ENCODE results near the gene FSTL4. TPM values are rescaled to one million over a fixed set of nuclear protein-coding genes. Genes with fewer than 3 reads are reported as not detected.
A peak's percentile ranks its signal among the peaks of the same experiment; 100 is the strongest.

The FSTL4 gene
- total and polyA plus RNA-seq, 2 of the 4 experiments (the other 2 are of a cell fraction), result 0.18 TPM; not detected in 1

DNA sequence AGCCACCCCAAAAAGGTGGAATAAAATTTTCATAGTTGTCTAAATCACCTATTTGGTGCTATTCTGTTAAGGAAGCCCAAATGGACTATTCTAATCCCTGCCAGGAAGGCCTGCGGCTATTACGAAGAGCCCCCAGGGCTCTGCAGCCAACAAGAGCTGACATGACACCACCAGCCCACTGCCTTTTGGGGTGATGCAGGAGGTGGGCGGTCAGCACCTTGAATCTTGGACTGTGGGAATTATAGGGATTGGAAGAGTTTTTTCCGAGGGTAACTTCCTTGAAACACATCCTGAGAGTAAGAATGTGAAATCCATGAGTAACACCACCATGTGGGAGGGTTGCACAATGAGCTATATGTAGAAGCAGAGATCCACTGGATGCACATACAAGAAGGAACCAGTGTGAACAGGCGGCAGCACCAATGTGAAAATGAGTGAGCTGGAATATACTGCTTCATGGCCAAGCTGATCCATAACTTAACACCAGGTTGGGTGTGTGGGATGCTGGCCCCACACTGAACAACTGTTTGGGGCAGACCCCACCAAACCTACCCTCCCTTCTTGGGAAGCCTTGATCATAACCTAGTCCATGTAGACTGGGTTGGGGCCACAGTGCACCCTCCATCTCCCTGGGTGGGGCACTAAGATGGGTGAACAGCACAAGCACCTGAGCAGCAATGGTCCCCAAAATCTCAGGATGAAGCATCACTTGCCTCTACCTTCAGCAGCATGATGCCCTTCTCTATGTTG, 239.0 kb downstream of the FSTL4 start:
- Histone ChIP-seq H3K27me3 (ENCODE audit: control insufficient read depth, insufficient read depth, low read length) (peaks cover 4% of the 10 kb centered on the region; the same call in 1 of the 2 replicates), H3K36me3 (ENCODE audit: control insufficient read depth, insufficient read depth, low read length) (no peaks in the 10 kb centered on the region), H2AK9ac (replicated peaks; ENCODE audit: low read depth, low read length, poor library complexity) (no peak overlapping the region), H3K23ac (ENCODE audit: low read depth, low read length) (no peak overlapping the region), H3K4ac (ENCODE audit: low read depth, low read length) (no peak overlapping the region), H2AFZ (replicated peaks; ENCODE audit: low read length, poor library complexity) (peak overlapping the region; percentile 44), H3K27ac (ENCODE audit: insufficient read depth, low read length) (no peak overlapping the region), H4K5ac (ENCODE audit: low read depth, low read length) (no peak overlapping the region), H2BK20ac (ENCODE audit: low read depth, low read length) (no peak overlapping the region), H3K18ac (ENCODE audit: low read depth, low read length) (no peak overlapping the region), H4K91ac (ENCODE audit: insufficient read depth, low read depth, low read length) (no peak overlapping the region), H3K4me1 (ENCODE audit: control insufficient read depth, insufficient read depth, low read length) (no peaks in the 10 kb centered on the region), H2AK5ac (ENCODE audit: low read depth, low read length) (no peak overlapping the region), H3K4me3 (ENCODE audit: insufficient read depth, low read depth, low read length) (no peak overlapping the region), H3K56ac (ENCODE audit: extremely low read depth, insufficient read depth, low read length) (no peak overlapping the region), H3K79me1 (ENCODE audit: low read depth in 1 of 2, low read length in 2 of 2) (no peaks in the 10 kb centered on the region), H2BK15ac (ENCODE audit: low read depth, low read length) (no peak overlapping the region), H3K14ac (replicated peaks; ENCODE audit: low read depth, low read length) (no peak overlapping the region), H2BK5ac (ENCODE audit: low read depth, low read length, poor library complexity, severe bottlenecking) (no peak overlapping the region), H3K9me3 (ENCODE audit: control insufficient read depth, insufficient read depth, low read length) (peaks cover 3% of the 10 kb centered on the region; the same call in 1 of the 2 replicates), H3K9ac (ENCODE audit: low read depth, low read length) (no peak overlapping the region), H4K8ac (ENCODE audit: low read depth in 2 of 2, low read length in 2 of 2) (no peak overlapping the region), H3K4me2 (ENCODE audit: low read depth, low read length) (no peak overlapping the region), H4K20me1 (ENCODE audit: insufficient read depth, low read length) (no peaks in the 10 kb centered on the region), H2BK120ac (ENCODE audit: low read depth, low read length) (no peak overlapping the region), H3K9me1 (ENCODE audit: insufficient read depth, low read length) (no peaks in the 10 kb centered on the region)
- dilution Hi-C loops (cut with HindIII; ENCODE audit: low sequenced_read_pairs, unreplicated experiment), result no loop called here
- ChIA-PET POLR2A (ENCODE audit: unreplicated experiment) (no interaction called here), CTCF (no interaction called here)
- BruUV-seq (replicated peaks), result no TSS peak
- intact Hi-C loops (cut with micrococcal nuclease), result no loop called here
- ATAC-seq (ENCODE audit: low read depth) (no peak), DNase-seq (peak; percentile 2)
- WGBS, 2 experiments (ENCODE audit: extremely low coverage in 2 of 2, insufficient read length in 1 of 2), result 87% methylated on average over 3 of the region's 5 CpGs; no CpG with 5 or more reads in 1 of the 2 experiments
- in situ Hi-C loops (cut with MboI; ENCODE audit: low sequenced_read_pairs), result no loop called here
- TF ChIP-seq SMC3 (IDR thresholded peaks at IDR 0.05; ENCODE audit: low read depth, low read length), result no peak
- peak; percentile 29; the same call in 1 of the 2 replicates for TF ChIP-seq CEBPB (IDR thresholded peaks at IDR 0.05; ENCODE audit: low read depth, low read length)
- TF ChIP-seq, protein P1, sequence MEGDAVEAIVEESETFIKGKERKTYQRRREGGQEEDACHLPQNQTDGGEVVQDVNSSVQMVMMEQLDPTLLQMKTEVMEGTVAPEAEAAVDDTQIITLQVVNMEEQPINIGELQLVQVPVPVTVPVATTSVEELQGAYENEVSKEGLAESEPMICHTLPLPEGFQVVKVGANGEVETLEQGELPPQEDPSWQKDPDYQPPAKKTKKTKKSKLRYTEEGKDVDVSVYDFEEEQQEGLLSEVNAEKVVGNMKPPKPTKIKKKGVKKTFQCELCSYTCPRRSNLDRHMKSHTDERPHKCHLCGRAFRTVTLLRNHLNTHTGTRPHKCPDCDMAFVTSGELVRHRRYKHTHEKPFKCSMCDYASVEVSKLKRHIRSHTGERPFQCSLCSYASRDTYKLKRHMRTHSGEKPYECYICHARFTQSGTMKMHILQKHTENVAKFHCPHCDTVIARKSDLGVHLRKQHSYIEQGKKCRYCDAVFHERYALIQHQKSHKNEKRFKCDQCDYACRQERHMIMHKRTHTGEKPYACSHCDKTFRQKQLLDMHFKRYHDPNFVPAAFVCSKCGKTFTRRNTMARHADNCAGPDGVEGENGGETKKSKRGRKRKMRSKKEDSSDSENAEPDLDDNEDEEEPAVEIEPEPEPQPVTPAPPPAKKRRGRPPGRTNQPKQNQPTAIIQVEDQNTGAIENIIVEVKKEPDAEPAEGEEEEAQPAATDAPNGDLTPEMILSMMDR (conservative IDR thresholded peaks at IDR 0.05; ENCODE audit: low read depth, low read length), result no peak

Data from IMR-90 (cell line).